Measurements from ENCODE around the gene UBE2E3. TPM values are rescaled to one million over a fixed set of nuclear protein-coding genes. Genes with fewer than 3 reads are reported as not detected.
A peak's percentile ranks its signal among the peaks of the same experiment; 100 is the strongest.
"Not testable (repeated sequence)": the region's sequence is repeated elsewhere in the genome, so short reads cannot be mapped to it uniquely, and the experiment has no call there.

UBE2E3 gene
- total RNA-seq (2014; rRNA removed): 181 and 197 TPM in 2 replicates
- 114 TPM for polyA plus RNA-seq (2012)

DNA sequence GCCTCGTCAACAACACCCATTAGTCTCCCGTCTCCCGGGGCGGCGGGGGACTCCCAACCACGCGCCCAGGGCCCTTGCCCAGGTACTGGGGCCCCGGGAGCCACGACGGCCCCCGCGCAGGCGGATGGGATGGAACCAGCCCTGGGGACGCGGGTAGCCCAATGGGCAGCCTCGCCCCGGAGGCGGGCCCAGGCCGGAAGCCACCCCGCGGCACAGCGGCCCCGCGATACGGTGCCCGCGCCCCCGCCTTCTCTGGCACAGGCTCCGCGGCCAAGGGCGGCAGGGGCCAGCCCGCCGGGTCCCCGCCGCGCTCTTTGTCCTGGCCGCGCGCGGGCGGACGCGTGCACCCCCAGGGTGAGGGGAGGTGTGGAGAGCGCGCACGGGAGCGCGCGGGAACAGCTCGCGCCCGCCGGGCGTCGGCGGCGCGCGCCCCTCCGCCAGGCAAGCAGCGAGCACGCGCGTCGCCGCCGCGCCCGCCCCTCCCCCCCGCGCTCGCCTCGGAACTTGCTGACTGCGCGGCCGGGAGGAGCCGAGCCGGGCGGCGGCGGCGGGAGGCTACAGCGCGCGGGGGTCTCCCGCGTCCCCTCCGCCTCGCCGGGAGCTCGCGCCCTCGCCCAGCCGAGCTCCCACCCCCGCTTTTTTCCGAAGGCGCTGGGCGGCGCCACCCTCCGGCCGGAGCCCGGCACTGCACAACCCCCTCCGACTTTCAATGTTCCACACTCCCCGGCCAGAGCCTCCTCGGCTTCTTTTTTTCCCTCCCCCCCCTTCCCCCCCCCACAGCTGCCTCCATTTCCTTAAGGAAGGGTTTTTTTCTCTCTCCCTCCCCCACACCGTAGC, at the start of gene UBE2E3:
Gene UBE2E3, plus strand, starts transcription at position 500 of the 837 bp plus-strand sequence. CDS start 1,438 bp downstream, outside the sequence.
- DNase-seq (ENCODE audit: low read depth): peak; percentile 80

DNA sequence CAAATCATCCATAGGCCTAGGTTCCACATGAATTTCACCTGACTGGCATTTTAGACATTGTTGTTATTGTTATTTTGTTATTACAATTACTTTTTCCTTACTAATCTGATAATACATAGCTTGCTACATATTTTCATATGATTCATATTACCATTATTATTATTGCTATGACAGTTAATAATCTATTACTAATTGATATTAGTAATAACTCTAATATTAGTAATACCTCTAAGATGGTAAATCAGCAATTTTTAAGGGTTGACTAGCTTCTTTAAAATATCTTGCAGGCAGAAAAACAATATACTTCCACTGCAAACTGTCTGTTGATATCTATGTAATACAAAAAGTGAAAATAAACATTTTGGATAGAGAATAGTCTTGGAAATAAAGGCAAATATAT, 48.6 kb upstream of the UBE2E3 start:
- no peak for DNase-seq (ENCODE audit: low read depth)

DNA sequence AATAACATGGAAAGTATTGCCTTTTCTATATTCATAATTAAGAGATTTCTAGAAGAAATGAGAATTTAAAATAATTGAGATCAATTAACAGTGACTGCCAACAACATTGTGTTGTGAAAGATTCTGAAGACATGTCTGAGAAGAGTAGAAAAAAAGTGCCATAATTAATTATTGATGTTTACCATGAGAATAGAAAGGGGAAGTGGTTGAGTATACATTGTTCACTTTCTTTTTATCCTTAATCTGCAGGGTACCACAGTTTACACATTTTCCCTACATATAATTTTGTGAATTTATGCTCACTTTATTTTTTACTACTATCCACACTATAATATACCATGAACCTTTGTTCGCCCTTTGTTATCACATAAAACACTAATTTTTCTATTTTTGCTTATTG, 47.1 kb upstream of the UBE2E3 start:
- DNase-seq (ENCODE audit: low read depth): no peak

DNA sequence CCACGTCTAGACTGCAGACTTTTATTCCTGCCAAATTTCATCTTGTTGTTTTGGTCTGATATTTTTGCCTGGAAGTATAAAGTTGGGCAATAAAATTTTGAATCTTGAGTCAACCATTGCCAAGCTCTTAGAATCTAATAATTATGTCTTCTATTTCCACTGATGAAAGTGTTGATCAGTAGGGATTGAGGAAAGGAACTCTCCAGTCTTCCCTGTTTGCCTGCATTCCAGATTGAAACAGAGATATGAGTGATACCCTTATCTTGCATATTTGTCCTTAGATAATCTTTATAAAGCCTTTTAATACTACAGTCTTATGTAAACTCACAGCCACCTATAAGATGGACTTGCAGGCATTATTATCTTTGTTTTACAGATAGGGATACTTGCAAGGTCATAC, 45.5 kb upstream of the UBE2E3 start:
- DNase-seq (ENCODE audit: low read depth): no peak

DNA sequence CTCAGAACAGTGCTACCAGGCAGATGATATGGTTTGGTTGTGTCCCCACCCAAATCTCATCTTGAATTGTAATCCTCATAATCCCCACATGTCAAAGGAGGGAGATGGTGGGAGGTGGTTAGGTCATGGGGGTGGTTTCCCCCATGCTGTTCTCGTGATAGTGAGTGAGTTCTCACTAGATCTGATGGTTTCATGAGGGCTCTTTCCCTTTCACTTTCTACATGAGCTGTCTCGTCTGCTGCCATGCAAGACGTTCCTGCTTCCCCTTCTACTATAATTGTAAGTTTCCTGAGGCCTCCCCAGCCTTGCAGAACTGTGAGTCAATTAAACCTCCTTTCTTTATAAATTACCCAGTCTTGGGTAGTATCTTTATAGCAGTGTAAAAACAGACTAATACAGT, 42.9 kb upstream of the UBE2E3 start:
- not testable (repeated sequence) for DNase-seq (ENCODE audit: low read depth)

DNA sequence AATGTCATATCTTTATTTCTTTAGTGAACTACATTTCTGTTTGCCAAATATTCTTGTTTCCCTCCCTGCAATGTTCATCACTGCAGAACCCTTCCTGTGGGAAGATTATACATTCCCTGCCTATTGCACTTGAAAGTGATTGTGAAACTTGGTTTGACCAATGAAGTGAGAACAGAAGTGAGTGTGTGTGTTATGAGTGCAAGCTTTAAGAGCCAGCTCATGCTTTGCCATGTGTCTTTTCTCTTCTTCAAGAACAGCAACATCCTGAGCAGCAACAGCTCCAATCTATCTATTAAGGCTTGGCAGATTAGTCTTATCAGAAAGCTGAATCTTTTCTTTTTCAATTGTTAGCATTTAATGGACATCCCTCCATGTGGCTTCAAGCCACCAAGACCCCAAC, 42.0 kb upstream of the UBE2E3 start:
- peak; percentile 41 for DNase-seq (ENCODE audit: low read depth)

DNA sequence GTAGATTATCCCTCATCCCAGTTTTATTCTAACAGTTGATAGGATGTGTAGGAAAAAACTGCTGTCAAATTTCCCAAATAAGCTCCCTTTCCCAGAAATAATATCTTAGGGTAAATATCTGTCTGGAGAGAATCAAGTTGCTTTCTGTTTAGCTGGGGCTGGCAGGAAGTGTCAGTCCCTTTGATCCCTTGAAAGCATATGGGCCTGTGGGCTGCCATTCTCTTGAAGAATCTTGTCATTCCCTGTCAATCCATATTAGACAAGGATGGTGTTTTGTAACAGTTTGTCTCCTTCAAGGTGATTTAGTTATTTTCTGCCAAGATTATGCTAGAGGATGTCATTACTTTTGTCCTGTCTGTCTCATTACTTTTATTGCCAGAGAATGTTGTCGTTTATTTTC, 37.1 kb upstream of the UBE2E3 start:
- DNase-seq (ENCODE audit: low read depth): no peak

DNA sequence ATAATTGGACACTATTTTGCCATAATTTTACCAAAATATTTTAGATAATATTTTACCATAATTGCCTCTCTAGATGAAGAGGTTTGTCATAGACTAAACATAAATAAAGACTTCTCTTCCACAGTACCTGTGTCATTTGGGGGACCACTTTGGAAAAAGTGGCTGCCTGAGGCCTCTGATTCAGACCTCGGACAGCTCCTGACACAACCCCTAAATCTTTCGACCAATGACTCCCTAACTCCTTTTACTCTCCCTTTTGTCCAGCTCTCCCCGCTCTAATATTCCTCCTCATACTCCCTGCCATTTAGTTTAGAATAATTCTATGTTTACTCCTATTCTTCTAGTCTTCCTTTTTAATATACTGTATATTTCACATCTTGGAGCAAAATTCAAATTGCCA, 36.0 kb upstream of the UBE2E3 start:
- no peak for DNase-seq (ENCODE audit: low read depth)

DNA sequence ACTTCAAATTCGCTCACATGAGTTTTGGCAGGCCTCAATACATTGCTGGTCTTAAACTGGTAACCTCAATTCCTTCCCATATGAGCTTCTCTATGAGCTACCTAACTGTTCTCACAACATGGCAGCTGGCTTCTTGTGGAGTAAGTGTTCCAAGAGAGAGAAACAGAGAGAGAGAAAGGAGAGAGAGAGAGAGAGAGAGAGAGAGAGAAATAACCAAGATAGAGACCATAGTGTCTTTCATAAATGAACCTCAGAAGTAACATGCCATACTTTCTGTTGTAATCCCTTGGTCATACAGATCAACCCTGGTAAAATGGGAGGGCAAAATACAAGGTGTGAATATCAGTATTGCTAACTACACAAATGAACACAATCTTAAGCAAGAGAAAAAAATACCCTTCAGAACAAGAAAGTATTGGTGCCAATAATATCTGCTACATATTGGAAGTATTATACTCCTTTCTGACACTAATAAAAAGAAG, 33.2 kb upstream of the UBE2E3 start:
- no peak for DNase-seq (ENCODE audit: low read depth)

DNA sequence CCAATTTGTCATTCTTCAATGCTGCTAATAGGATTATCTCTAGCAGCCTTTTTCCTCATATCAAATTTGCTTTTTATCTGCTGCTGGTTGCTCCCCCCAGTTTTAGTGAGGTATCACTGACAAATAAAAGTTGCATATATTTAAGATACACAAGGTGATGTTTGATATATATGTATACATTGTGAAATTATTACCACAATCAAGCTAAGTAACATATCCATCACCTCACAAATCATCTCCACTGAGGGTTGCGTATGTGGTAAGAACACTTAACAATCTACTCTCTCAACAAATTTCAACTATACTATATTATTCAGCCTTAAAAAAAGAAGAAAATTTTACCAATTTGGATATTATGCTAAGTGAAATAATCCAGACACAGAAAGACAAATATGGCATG, 30.5 kb upstream of the UBE2E3 start:
- no peak for DNase-seq (ENCODE audit: low read depth)

DNA sequence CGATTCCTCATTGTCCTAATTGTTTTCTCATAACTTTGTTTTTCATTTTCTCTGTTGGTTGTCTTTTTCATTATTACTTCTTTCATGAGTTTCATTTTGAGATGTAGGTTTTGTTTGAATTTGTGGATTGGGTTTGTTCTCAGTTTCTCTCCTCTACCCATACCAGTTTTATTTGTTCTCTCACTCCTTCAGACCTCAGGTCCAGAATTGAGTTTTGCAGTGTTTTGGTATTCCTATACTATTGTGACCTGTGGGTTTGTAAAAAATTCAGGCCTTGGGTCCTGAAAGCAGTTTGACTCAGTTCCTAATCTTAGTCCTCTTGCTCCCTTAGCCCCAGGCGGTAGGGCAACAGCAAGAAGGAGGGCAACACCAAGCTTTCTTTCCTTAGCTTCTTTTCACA, 28.3 kb upstream of the UBE2E3 start:
- no peak for DNase-seq (ENCODE audit: low read depth)

DNA sequence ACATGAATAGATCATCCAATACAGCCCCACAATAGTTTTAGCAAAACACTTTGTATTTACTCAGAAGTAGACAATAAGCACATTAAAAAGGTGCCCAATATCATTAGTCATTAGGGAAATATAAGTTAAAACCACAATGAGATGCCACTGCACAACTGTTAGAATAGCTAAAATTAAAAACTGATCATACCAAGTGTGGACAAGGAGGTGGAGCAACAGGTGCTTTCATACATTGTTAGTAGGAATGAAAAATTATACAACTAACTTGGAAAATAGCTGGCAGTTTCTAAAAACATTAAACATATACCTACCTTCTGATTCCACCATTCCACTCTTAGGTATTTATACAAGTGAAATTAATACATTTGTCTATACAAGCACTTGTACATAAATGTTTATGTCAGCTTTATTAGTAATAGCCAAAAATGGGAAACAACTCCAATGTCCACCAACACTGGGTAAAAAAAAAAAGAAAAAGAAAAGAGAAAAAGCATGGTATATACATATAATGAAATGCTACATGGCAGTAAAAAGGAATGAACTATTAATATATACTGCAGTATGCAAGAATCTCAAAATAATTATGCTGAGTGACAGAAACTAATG, 27.6 kb upstream of the UBE2E3 start:
- no peak for DNase-seq (ENCODE audit: low read depth)

DNA sequence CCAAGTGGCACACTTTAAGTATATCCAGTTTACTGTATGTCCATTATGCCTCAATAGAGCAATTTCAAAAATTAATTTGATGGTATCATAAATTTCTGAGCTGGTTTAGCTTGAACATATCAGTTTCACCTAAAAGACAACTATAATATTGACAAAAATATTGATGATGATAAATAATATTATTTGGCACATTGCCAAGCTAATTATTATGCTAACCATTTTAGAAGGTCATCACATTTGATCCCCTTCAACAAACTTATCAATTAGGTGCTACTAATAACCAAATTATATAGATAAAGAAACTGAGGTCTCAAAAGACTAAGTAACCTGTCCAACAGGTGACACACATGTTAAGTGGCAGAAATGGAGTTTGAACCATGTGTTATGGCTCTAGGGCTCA, 26.9 kb upstream of the UBE2E3 start:
- no peak for DNase-seq (ENCODE audit: low read depth)

DNA sequence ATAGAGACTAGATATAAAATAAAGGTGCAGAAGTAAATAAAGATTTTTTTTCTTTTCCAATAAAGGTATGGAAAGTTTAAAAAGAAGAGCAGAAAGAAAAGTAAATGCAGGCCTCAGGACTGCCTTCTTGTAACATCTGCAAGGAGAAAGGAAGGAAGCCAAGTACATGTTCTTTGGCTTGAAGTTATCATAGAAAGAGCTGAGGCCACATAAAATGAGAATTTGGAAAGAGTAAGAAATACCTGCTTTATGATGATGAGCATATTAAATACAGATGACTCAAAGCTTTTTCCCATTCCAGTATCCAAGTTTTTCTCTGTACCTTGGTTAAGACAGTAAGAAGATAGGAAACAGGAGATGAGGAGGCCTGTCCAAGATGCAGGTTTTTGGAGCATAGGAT, 25.3 kb upstream of the UBE2E3 start:
- no peak for DNase-seq (ENCODE audit: low read depth)

DNA sequence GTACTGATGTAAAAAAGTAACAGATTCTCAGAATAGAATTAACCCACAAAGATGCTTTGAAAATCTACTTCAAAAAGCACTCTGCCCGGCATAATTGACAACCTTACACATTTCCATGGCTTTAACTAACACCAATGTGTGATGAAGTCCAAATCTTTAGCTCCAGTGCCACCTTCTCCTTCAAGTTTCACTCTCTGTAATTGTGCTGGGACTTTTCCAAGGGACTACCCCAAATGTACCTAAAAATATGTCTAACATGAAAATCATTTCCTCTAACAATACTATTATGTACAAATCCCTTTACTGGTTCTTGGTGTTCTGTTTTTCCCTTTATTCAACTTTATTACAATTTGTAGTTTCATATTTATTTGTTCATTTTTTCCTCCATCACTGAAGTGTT, 20.6 kb upstream of the UBE2E3 start:
- no peak for DNase-seq (ENCODE audit: low read depth)

DNA sequence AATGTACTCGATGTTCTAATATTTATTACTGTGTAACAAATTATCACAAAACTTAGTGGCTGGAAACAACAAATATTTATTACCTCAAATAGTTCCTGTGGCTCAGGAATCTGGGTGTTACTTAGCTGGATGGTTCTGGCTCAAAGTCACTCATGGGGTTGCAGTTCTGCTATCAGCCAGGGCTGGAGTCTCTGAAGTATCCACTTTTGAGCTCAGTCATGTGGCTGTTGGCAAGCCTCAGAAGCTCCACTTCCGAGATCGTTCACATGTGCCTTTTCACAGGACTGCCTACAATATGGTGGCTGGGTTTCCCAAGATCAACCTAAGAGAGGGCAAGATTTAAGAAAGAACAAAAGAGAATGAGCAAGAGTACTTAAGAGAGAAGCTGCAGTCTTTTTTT, 19.4 kb upstream of the UBE2E3 start:
- DNase-seq (ENCODE audit: low read depth): no peak

DNA sequence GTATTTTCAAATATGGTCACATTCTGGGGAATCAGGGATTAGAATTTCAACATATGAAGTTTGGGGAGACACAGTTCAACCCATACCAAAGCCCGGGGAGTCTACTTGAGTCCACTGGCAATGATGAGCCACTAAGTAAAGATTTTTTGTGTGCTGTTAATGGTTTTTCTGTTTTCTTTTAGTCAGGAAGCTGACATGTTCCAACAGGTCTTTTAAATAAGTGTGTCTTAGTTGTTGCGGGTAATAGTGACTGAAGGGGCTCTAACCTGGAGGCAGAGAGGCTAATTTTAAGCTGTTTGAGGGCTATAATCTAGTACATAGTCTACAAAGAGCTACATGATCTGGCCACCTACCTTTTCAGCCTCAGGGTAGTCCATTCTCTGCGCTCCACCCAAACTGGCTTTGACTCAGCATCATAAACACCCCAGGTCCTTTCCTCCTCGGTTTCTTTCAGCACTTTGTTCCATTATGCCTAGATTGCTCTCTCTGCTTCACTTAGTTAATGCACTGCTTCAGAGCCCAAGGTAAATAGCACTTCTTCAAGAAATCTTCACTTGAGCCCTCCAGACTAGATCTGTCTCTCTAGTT, 17.6 kb upstream of the UBE2E3 start:
- no peak for DNase-seq (ENCODE audit: low read depth)

DNA sequence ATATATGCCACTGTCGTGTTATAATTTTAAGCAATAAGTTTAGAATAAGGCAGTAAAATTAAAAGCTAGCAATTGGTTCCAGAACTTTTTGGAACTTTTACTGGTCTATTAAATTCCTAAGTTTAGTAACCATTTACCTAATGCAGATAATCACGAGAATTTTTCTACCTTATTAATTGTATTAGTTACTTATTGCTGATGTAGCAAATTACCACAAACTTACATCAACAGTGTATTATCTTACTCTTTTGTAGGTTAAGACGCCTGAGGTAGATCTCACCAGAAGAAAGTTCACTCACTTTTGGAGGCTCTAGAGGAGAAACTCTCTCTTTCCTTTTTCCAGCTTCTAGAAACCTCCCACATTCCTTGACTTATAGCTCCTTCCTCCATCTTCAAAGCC, 14.0 kb upstream of the UBE2E3 start:
- no peak for DNase-seq (ENCODE audit: low read depth)

DNA sequence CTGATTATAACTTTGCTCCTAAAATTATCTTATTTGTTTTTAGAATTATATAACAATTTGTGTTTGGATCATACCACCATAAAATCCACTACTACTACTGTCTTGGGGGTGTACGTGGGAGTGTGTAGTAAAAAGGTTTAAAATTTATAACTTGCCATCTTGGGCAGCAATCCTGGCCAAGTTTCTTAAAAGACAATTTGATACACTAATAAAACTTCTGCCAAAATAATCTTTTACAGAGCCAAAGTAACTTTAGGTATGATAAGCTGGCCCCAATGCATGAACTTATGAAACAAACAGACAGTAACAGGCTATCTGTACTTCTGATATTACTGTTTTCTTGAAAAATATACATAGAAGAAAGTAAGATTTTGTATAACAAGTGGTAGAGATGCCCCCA, 11.3 kb upstream of the UBE2E3 start:
- DNase-seq (ENCODE audit: low read depth): no peak

DNA sequence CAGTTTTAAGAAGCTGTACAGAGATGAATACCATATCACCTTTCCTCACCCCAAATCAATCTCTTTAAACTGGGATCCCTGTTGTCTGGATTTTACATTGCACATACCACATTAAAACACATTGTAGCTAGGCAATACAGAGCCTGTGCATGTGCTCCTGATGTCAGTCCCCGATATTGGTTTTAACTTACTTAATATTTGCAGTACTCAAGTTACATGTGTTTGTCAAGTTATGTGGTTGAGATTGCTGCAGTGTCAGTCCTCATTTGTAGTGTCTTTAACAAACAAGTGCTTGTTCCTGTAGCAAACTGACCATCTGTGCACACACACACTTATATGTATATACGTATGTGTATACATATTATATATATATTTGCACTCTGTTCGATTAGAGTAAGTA, 10.4 kb upstream of the UBE2E3 start:
- no peak for DNase-seq (ENCODE audit: low read depth)

DNA sequence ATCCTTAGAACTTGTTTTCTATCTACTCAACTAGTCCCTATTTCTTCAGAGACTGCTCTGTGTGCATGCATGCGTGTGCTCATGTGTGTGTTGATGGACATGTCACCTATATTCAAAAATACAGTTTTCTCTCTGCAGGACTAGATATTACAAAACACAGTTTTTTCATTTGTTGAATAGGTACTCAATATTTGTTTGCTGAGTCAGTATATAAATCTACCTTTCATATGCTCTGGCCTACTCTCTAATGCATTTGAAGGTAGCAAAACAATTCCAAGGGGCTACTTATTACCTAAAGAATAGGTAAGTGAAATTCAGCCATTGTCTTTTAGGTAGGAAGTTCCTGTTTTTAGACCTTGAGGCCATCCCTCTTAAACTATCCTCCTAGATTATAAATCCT, 8.6 kb upstream of the UBE2E3 start:
- DNase-seq (ENCODE audit: low read depth): no peak

DNA sequence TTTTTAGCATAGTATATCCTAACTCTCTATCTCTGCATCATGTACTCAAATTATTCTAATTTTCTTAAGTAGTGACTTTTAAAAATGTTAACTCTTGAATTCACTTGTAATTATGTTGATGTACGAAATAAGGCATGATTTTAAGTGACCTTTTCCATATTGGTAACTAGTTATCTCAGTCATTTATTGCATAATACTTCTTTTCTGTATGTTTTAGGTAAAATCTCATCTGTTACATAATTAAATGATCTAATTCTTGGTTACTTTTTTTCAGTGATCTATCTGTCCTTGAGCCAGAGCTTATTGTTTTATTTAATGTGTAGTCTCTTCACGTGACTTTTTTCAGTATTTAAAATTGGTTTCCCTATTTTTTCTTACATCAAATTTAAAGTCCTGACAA, 4.8 kb upstream of the UBE2E3 start:
- no peak for DNase-seq (ENCODE audit: low read depth)
